HCT116 (cell line): ENCODE results near the gene LCNL1. TPM values are rescaled to one million over a fixed set of nuclear protein-coding genes. Genes with fewer than 3 reads are reported as not detected.

Experiments used
- ATAC-seq: fragments of 200-7000 bp; cut with Tn5 transposase; 2 replicates; pipeline ENCODE4 v1.9.1; 2020; ENCODE audit warnings: mild to moderate bottlenecking, moderate library complexity
- BruUV-seq: library from RNA; stranded (reverse); fragments of 400-500 nt; replicated peaks from 2 replicates; lab custom pipeline; 2021; lab: Mats Ljungman, UMichigan
- CTCF ChIA-PET: fragments of 300-600 bp; sonication (Branson Sonifier 250); formaldehyde crosslinking; loops from one replicate; lab custom pipeline; 2021; ENCODE audit warnings: antibody characterized with exemption; lab: Charles Lee
- POLR2A ChIA-PET: fragments of 300-600, 350-600 bp; sonication (Branson Sonifier 250); formaldehyde crosslinking; loops from one replicate; lab custom pipeline; 2021; ENCODE audit warnings: antibody characterized with exemption; lab: Charles Lee
- RAD21 ChIA-PET, 2 experiments: fragments of 300-600 bp; sonication (Branson Sonifier 250); formaldehyde crosslinking; loops; one replicate each; lab custom pipeline; 2023; ENCODE audit warnings: low total read pairs in 2 of 2; ENCODE audit not compliant: uncharacterized antibody in 2 of 2, unreplicated experiment in 2 of 2, low non-redundant PET in 1 of 2; lab: Charles Lee
- DNase-seq: peaks from one replicate; pipeline ENCODE4 v3.0.0-alpha.2; 2010; ENCODE audit warnings: low read depth, low spot score
- H2AFZ ChIP-seq: fragments of 200-600 bp; shearing (Covaris generic), sonication (generic); 2 replicates; pipeline ENCODE4 v1.6.1; 2017; ENCODE audit warnings: low read depth, mixed run types, mixed read lengths, antibody characterized with exemption, low read length; ENCODE audit not compliant: poor library complexity, severe bottlenecking
- H3K27ac ChIP-seq: 2 replicates; pipeline ENCODE4 v1.5.1; 2012; ENCODE audit warnings: low read depth, low read length
- H3K27me3 ChIP-seq: fragments of 200-600 bp; sonication (generic); 2 replicates; pipeline ENCODE4 v1.6.1; 2016; ENCODE audit warnings: mixed run types, low read length, mixed read lengths; ENCODE audit not compliant: insufficient read depth
- H3K36me3 ChIP-seq, 2 experiments: fragments of 200-500 bp in 1 of 2; fragments of 200-600 bp in 1 of 2; sonication (Bioruptor generic) in 1 of 2; sonication (generic) in 1 of 2; 2 replicates each; pipeline versions ENCODE4 v1.5.1 to v1.6.1; 2014 to 2016; ENCODE audit warnings: low read length in 2 of 2, inconsistent platforms in 1 of 2, mixed read lengths in 1 of 2, mixed run types in 1 of 2; ENCODE audit not compliant: insufficient read depth in 2 of 2, control insufficient read depth in 1 of 2
- H3K4me1 ChIP-seq, 2 experiments: fragments of 200-600 bp in 1 of 2; sonication (generic) in 1 of 2; 2 replicates each; pipeline versions ENCODE4 v1.5.1 to v1.6.1; 2012 to 2017; ENCODE audit warnings: low read length in 2 of 2, inconsistent platforms in 1 of 2, mild to moderate bottlenecking in 1 of 2, mixed read lengths in 1 of 2, mixed run types in 1 of 2, moderate library complexity in 1 of 2; ENCODE audit not compliant: insufficient read depth in 2 of 2, control insufficient read depth in 1 of 2
- H3K4me2 ChIP-seq: fragments of 200-600 bp; sonication (generic); 2 replicates; pipeline ENCODE4 v1.6.1; 2017; ENCODE audit warnings: mixed run types, low read length, mixed read lengths
- H3K4me3 ChIP-seq, 2 experiments: fragments of 200-600 bp in 1 of 2; sonication (generic) in 1 of 2; replicated peaks in 1 of 2; 2 replicates each; pipeline ENCODE4 v1.5.1; 2011 to 2016; ENCODE audit warnings: low read length in 2 of 2, control low read depth in 1 of 2, low read depth in 1 of 2, mild to moderate bottlenecking in 1 of 2, mixed read lengths in 1 of 2, mixed run types in 1 of 2
- H3K79me2 ChIP-seq: fragments of 200-600 bp; sonication (generic); 2 replicates; pipeline ENCODE4 v1.6.1; 2017; ENCODE audit warnings: mild to moderate bottlenecking, mixed run types, low read length, moderate library complexity, mixed read lengths; ENCODE audit not compliant: insufficient read depth
- H3K9ac ChIP-seq: fragments of 200-600 bp; sonication (generic); 2 replicates; pipeline ENCODE4 v1.6.1; 2016; ENCODE audit warnings: low read length, mixed read lengths
- H3K9me2 ChIP-seq: fragments of 200-600 bp; sonication (generic), shearing (Covaris generic); 2 replicates; pipeline ENCODE4 v1.6.1; 2017; ENCODE audit warnings: mixed run types, mild to moderate bottlenecking, moderate library complexity; ENCODE audit not compliant: insufficient read depth
- H3K9me3 ChIP-seq, 2 experiments: fragments of 200-500 bp in 1 of 2; fragments of 200-600 bp in 1 of 2; sonication (Bioruptor generic) in 1 of 2; sonication (generic) in 1 of 2; 2 replicates each; pipeline ENCODE4 v1.6.1; 2014 to 2017; ENCODE audit warnings: low read length in 2 of 2, mixed read lengths in 2 of 2, inconsistent platforms in 1 of 2, low read depth in 1 of 2, mild to moderate bottlenecking in 1 of 2, mixed run types in 1 of 2, moderate library complexity in 1 of 2; ENCODE audit not compliant: control insufficient read depth in 1 of 2, insufficient read depth in 1 of 2
- H4K20me1 ChIP-seq: fragments of 200-600 bp; sonication (generic), shearing (Covaris generic); 2 replicates; pipeline ENCODE4 v1.6.1; 2017; ENCODE audit warnings: mixed run types, mild to moderate bottlenecking, moderate library complexity; ENCODE audit not compliant: insufficient read depth
- CBX3 ChIP-seq: IDR thresholded peaks from 2 replicates; pipeline ENCODE4 v1.6.1; 2012; ENCODE audit warnings: low read depth
- CEBPB ChIP-seq: IDR thresholded peaks from 2 replicates; pipeline ENCODE4 v1.6.1; 2012; ENCODE audit warnings: low read depth
- ELF1 ChIP-seq: IDR thresholded peaks from 2 replicates; pipeline ENCODE4 v1.6.1; 2012; ENCODE audit warnings: low read depth, borderline replicate concordance
- EZH2 ChIP-seq: fragments of 200-600 bp; sonication (generic); IDR thresholded peaks from 2 replicates; pipeline ENCODE4 v1.6.1; 2017; ENCODE audit warnings: antibody characterized with exemption, mixed run types
- EZH2phosphoT487 ChIP-seq: fragments of 200-600 bp; IDR thresholded peaks from 2 replicates; pipeline ENCODE4 v1.6.1; 2018; ENCODE audit warnings: antibody characterized with exemption, borderline replicate concordance
- FOSL1 ChIP-seq: IDR thresholded peaks from 2 replicates; pipeline ENCODE4 v1.6.1; 2012; ENCODE audit warnings: low read depth
- POLR2AphosphoS5 ChIP-seq: IDR thresholded peaks from 2 replicates; pipeline ENCODE4 v1.6.1; 2011; ENCODE audit warnings: mild to moderate bottlenecking, low read depth, low read length, moderate library complexity
- RAD21 ChIP-seq: IDR thresholded peaks from 2 replicates; pipeline ENCODE4 v1.6.1; 2012; ENCODE audit warnings: low read depth, mild to moderate bottlenecking
- TCF7L2 ChIP-seq: IDR thresholded peaks from 2 replicates; pipeline ENCODE4 v1.7.0; 2011; ENCODE audit warnings: borderline replicate concordance, inconsistent platforms; ENCODE audit not compliant: insufficient read depth, insufficient read length; ENCODE audit errors: extremely low read depth
- ZFX ChIP-seq: fragments of 450-650 bp; IDR thresholded peaks from 2 replicates; pipeline ENCODE4 v1.6.1; 2017
- ZNF274 ChIP-seq: fragments of 200-500 bp; sonication (Bioruptor generic); IDR thresholded peaks from 2 replicates; pipeline ENCODE4 v1.6.1; 2014; ENCODE audit warnings: mild to moderate bottlenecking, low read depth, low read length, inconsistent platforms
- intact Hi-C: fragments of 100-400 bp; cut with micrococcal nuclease; formaldehyde crosslinking; loops from 2 replicates; pipeline ENCODE4 v1.10.0; 2022
- total RNA-seq: library from RNA; stranded (reverse); gene quantifications from one replicate; pipeline ENCODE4 v1.2.1, GENCODE V29; 2021; ENCODE audit not compliant: unreplicated experiment
- TF ChIP-seq, protein P1 (sequence below): IDR thresholded peaks from 2 replicates; pipeline ENCODE4 v1.6.1; 2012
- TF ChIP-seq, protein P2 (sequence below): IDR thresholded peaks from 2 replicates; pipeline ENCODE4 v1.6.1; 2011; ENCODE audit warnings: mild to moderate bottlenecking, low read length, moderate library complexity; ENCODE audit not compliant: insufficient replicate concordance; ENCODE audit errors: extremely low read depth

LCNL1 gene
- total RNA-seq, 1 experiment from 2014 or later, result 0.44 TPM

DNA sequence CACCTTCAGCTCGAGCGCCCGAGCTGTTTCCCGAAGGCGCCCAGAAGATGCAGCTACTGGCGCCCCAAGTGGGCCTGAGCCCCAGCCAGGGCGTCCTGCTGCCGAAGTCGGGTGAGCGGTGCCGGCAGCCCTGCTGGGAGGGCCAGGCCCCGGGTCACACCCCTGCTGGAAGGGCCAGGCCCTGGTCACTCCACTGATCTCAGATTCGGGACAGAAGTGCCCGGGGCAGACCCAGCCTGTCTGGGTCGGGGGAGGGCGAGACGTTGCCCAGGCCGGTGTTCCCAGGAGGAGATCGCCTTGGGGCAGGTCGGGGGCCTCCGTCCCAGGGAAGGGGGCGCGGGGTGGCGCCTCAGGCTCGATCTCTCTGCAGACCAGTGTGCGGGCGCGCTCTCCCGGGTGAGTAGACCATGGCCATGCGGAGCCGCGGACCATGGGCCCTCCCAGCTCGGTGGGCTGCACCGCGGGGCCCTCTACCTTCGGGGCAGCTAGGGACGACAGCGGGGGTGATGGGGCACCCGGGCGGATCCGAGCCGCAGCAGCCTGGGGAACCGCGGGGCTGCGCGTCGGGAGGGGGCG is 2.3 kb downstream of the LCNL1 start:
- H3K9ac ChIP-seq, result no peak overlapping the region
- no peaks in the 10 kb centered on the region for H3K27me3 ChIP-seq
- no peaks in the 10 kb centered on the region for H3K4me1 ChIP-seq
- intact Hi-C loops, result no loop called here
- no peaks in the 10 kb centered on the region for H3K36me3 ChIP-seq
- BruUV-seq, result no TSS peak
- H3K4me3 ChIP-seq, result no peak overlapping the region
- POLR2A ChIA-PET, result no interaction called here
- DNase-seq, result no peak
- TF ChIP-seq ZFX (no peak), CEBPB (no peak), EZH2phosphoT487 (no peak), POLR2AphosphoS5 (no peak), ELF1 (no peak), CBX3 (no peak), TCF7L2 (no peak), ZNF274 (no peak), FOSL1 (no peak), EZH2 (no peak), RAD21 (no peak)
- TF ChIP-seq, protein P1, sequence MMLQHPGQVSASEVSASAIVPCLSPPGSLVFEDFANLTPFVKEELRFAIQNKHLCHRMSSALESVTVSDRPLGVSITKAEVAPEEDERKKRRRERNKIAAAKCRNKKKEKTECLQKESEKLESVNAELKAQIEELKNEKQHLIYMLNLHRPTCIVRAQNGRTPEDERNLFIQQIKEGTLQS, result no peak
- TF ChIP-seq, protein P2, sequence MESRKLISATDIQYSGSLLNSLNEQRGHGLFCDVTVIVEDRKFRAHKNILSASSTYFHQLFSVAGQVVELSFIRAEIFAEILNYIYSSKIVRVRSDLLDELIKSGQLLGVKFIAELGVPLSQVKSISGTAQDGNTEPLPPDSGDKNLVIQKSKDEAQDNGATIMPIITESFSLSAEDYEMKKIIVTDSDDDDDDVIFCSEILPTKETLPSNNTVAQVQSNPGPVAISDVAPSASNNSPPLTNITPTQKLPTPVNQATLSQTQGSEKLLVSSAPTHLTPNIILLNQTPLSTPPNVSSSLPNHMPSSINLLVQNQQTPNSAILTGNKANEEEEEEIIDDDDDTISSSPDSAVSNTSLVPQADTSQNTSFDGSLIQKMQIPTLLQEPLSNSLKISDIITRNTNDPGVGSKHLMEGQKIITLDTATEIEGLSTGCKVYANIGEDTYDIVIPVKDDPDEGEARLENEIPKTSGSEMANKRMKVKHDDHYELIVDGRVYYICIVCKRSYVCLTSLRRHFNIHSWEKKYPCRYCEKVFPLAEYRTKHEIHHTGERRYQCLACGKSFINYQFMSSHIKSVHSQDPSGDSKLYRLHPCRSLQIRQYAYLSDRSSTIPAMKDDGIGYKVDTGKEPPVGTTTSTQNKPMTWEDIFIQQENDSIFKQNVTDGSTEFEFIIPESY, result no peak
- no peaks in the 10 kb centered on the region for H4K20me1 ChIP-seq
- H3K9me3 ChIP-seq, result no peaks in the 10 kb centered on the region
- H2AFZ ChIP-seq, result no peak overlapping the region
- CTCF ChIA-PET, result no interaction called here
- no peak for ATAC-seq
- no peak overlapping the region for H3K27ac ChIP-seq
- H3K9me2 ChIP-seq, result no peaks in the 10 kb centered on the region
- no peaks in the 10 kb centered on the region for H3K79me2 ChIP-seq
- RAD21 ChIA-PET, result no interaction called here
- no peak overlapping the region for H3K4me2 ChIP-seq
